PC-3 (cell line): ENCODE data around the gene NCOA1.

Source experiments
- CTCF ChIP-seq: fragments of 300-600 bp; sonication (generic); conservative IDR thresholded peaks from 2 replicates; pipeline ENCODE4 v1.5.1; 2017; ENCODE audit warnings: antibody characterized with exemption, low read depth, mild to moderate bottlenecking, low read length
- EZH2 ChIP-seq: fragments of 300-600 bp; sonication (generic); IDR thresholded peaks from one replicate; pipeline ENCODE4 v1.6.1; 2017; ENCODE audit warnings: antibody characterized with exemption, mild to moderate bottlenecking, low read length; ENCODE audit not compliant: unreplicated experiment

GRCh38 chr2:24672589-24672988, 181.5 kb downstream of the NCOA1 start:
- TF ChIP-seq CTCF (no peak), EZH2 (no peak)
